ENCODE data around the gene HSPD1. TPM values are rescaled to one million over a fixed set of nuclear protein-coding genes. Genes with fewer than 3 reads are reported as not detected.
"Not testable (repeated sequence)": the region's sequence is repeated elsewhere in the genome, so short reads cannot be mapped to it uniquely, and the experiment has no call there.

HSPD1 gene
- total RNA-seq, 2 donors from 2014 or later: 646 to 811 TPM

DNA sequence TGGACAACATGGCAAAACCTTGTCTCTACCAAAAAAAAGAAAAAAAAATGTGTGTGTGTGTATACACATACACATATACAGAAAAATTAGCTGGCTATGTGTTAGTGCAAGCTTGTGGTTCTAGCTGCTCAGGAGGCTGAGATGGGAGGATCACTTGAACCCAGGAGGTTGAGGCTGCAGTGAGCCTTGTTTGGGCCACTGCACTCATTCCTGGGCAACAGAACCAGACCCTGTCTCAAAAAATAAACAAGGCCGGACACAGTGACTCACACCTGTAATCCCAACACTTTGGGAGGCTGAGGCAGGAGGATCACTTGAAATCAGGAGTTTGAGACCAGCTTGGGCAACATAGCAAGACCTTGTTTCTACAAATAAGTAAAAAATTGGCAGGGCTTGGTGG is 44.2 kb downstream of the HSPD1 start:
- ATAC-seq (no peak), DNase-seq (ENCODE audit: low spot score in 2 of 2) (no peak)
- Mint-ChIP-seq H3K36me3 (peaks cover 7 to 9% of the 10 kb centered on the region in 2 donors), H3K9me3 (no peaks in the 10 kb centered on the region), H3K27ac (peak overlapping the region; percentile 89 to 99)

- peaks cover 7 to 9% of the 10 kb centered on the region in 2 donors for H3K36me3 Mint-ChIP-seq
- DNase-seq (ENCODE audit: low spot score in 2 of 2) (no peak), ATAC-seq (no peak)
- H3K9me3 Mint-ChIP-seq: no peaks in the 10 kb centered on the region
- peak overlapping the region; percentile 99 to 100 for H3K27ac Mint-ChIP-seq
These were observed 44.7 kb downstream of the HSPD1 start for GRCh38 chr2:197454923-197455322.

- ATAC-seq (peak in 1 of 2 donors; percentile 69), DNase-seq (ENCODE audit: low spot score in 2 of 2) (no peak)
- H3K9me3 Mint-ChIP-seq: no peaks in the 10 kb centered on the region
- peak overlapping the region; percentile 99 to 100 for H3K27ac Mint-ChIP-seq
- H3K36me3 Mint-ChIP-seq: peaks cover 7 to 9% of the 10 kb centered on the region in 2 donors
These were observed 45.7 kb downstream of the HSPD1 start for GRCh38 chr2:197453914-197454398.

DNA sequence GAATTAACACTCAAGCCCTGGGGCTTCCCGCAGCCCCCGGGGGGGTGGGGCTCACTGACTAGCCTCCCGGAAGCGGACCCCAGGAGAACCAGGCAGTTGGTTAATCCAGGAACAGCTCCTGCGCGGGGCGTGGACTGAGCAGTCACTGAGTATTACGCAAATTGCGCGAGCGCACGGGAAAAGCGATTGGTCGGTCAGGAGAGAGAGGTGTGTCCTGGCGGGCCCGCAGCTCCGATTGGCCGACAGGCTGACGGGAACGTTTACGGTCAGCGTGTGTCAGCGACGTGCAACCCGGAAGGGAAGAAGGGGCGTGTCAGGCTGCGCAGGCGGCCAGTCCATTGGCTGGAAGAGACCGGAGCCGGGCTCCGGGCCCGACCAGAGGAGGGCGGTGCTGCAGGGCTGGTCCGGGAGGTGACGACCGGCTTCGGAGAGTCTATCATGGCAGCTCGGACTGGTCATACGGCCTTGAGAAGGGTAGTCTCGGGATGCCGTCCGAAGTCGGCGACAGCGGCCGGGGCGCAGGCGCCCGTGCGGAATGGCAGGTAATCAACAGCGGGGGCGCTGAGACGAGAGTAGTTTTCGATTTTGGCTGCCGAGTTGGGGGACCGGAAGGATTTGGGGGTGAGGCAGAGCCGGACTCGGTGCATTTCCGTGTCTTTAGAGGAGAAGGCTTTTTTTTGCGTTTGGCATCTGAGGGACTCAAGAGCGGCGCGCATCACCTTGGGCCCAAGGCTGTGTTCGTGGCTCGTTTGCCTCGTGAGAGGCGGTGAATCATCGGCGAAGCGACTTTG is 46.3 kb downstream of the HSPD1 start, which contains the start of gene COQ10B:
Gene COQ10B, plus strand, starts transcription at position 430 of the 791 bp plus-strand sequence. Its CDS starts 9 bp downstream, at position 439.
- H3K36me3 Mint-ChIP-seq: peaks cover 7 to 9% of the 10 kb centered on the region in 2 donors
- peak within 1 kb of the TSS; percentile 99 to 100 for H3K27ac Mint-ChIP-seq
- H3K9me3 Mint-ChIP-seq: no peaks in the 10 kb centered on the region
- peak; percentile 96 to 100 for DNase-seq (ENCODE audit: low spot score in 2 of 2)
- ATAC-seq: peak; percentile 91 to 93

GRCh38 chr2:197452754-197453122 is 46.9 kb downstream of the HSPD1 start:
- no peaks in the 10 kb centered on the region for H3K9me3 Mint-ChIP-seq
- H3K36me3 Mint-ChIP-seq: peaks cover 7 to 9% of the 10 kb centered on the region in 2 donors
- DNase-seq (ENCODE audit: low spot score in 2 of 2) (no peak), ATAC-seq (no peak)
- peak overlapping the region; percentile 99 to 100 for H3K27ac Mint-ChIP-seq

DNA sequence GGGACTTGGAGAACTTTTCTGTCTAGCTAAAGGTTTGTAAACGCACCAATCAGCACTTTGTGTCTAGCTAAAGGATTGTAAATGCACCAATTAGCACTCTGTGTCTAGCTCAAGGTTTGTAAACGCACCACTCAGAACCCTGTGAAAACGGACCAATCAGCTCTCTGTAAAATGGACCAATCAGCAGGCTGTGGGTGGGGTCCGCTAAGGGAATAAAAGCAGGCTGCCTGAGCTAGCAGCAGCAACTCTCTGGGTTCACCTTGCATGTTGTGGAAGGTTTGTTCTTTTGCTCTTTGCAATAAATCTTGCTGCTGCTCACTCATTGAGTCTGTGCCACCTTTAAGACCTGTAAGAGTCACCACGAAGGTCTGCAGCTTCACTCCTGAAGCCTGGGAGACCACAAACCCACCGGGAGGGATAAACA is 48.7 kb downstream of the HSPD1 start:
- not testable (repeated sequence) for ATAC-seq; H3K36me3 Mint-ChIP-seq; H3K9me3 Mint-ChIP-seq; DNase-seq (ENCODE audit: low spot score in 2 of 2)
- H3K27ac Mint-ChIP-seq: peak overlapping the region in 1 of 2 donors; percentile 44

DNA sequence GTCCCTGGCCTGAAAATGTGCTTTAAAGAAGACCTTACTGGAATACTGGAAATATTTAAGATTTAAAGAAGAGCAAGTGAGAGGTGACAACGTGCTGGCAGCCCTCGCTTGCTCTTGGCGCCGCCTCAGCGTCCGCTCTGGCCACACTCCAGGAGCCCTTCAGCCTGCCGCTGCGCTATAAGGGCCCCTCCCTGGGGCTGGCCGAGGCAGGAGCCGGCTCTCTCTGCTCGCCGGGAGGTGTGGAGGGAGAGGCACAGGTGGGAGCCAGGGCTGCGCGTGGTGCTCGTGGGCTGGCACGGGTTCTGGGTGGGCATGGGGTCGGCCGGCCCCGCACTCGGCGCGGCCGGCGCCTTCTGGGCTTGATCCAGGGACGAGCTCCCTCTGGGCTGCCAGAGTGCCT is 49.2 kb downstream of the HSPD1 start:
- no peak for DNase-seq (ENCODE audit: low spot score in 2 of 2)
- Mint-ChIP-seq H3K27ac (no peak overlapping the region), H3K36me3 (peaks cover 7 to 9% of the 10 kb centered on the region in 2 donors), H3K9me3 (no peaks in the 10 kb centered on the region)
- ATAC-seq: no peak

DNA sequence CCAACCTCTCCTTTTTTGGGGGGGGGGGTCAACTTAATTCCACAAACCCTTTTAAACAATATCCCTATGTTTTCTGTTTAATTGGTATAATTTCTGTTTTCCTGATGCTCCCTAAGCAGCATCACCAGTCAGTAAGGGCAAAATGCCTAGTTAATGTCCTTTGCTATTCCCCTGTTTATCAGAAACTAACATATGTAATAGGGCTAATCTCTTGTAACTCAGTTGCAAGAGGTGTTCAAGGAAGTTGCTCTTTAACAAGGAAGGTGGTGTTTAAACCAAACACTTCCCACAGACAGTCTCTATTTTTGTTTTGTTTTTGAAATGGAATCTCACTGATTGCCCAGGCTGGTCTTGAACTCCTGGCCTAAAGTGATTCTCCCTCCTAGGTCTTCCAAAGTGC is 52.8 kb downstream of the HSPD1 start:
- Mint-ChIP-seq H3K36me3 (no peaks in the 10 kb centered on the region), H3K27ac (no peak overlapping the region), H3K9me3 (no peaks in the 10 kb centered on the region)
- ATAC-seq (no peak), DNase-seq (ENCODE audit: low spot score in 2 of 2) (no peak)

- no peaks in the 10 kb centered on the region for H3K9me3 Mint-ChIP-seq
- H3K27ac Mint-ChIP-seq: no peak overlapping the region
- ATAC-seq (no peak), DNase-seq (ENCODE audit: low spot score in 2 of 2) (no peak)
- H3K36me3 Mint-ChIP-seq: no peaks in the 10 kb centered on the region
These were observed 53.9 kb downstream of the HSPD1 start for GRCh38 chr2:197445746-197446145.

- no peak for DNase-seq (ENCODE audit: low spot score in 2 of 2)
- Mint-ChIP-seq H3K9me3 (no peaks in the 10 kb centered on the region), H3K36me3 (no peaks in the 10 kb centered on the region), H3K27ac (no peak overlapping the region)
- ATAC-seq: no peak
These were observed 56.8 kb downstream of the HSPD1 start for GRCh38 chr2:197442857-197443256.

DNA sequence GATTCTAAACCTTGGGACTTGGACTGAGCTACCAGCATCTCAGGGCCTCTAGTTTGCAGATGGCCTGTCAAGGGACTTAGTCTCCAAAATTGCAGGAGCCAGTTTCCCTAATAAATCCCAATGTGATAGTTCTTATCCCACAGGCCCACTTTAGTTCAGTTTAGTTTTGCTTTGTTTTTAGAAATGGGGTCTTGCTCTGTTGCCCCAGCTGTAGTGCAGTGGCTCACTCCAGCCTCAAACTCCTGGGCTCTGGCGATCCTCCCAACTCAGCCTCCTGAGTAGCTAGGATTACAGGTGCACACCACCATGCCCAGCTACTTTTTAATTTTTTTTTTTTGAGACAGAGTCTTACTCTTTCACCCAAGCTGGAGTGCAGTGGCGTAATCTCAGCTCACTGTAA is 62.3 kb downstream of the HSPD1 start:
- Mint-ChIP-seq H3K36me3 (peaks cover 21 to 24% of the 10 kb centered on the region in 2 donors), H3K9me3 (no peaks in the 10 kb centered on the region), H3K27ac (no peak overlapping the region)
- ATAC-seq: no peak
- DNase-seq (ENCODE audit: low spot score in 2 of 2): no peak

Other genes starting within 250 kb of the HSPD1 start
- 100 to 1,000 TPM; 103 to 130 TPM for gene ANKRD44, start 189.1 kb downstream of the HSPD1 start, total RNA-seq
- 100 to 1,000 TPM; 266 to 292 TPM for gene SF3B1, start 64.8 kb downstream of the HSPD1 start, total RNA-seq
- 10 to 100 TPM; 12.6 to 48.6 TPM for gene COQ10B, start 46.3 kb downstream of the HSPD1 start, total RNA-seq
- 100 to 1,000 TPM; 264 to 275 TPM for gene HSPE1, start 539 bp upstream of the HSPD1 start, total RNA-seq
- 10 to 100 TPM; 16.0 to 21.2 TPM for gene MOB4, start 16.2 kb upstream of the HSPD1 start, total RNA-seq
- gene RFTN2, start 175.7 kb upstream of the HSPD1 start, total RNA-seq: not detected
- gene MARS2, start 205.5 kb upstream of the HSPD1 start, total RNA-seq: 10 to 100 TPM; 10.0 to 11.6 TPM